GM03348 (cell line): ENCODE measurements around the gene DNAH11.
"Not testable (repeated sequence)": the region's sequence is repeated elsewhere in the genome, so short reads cannot be mapped to it uniquely, and the experiment has no call there.

Source experiments
- DNase-seq: peaks from one replicate; pipeline ENCODE4 v3.0.0; 2012; ENCODE audit warnings: low spot score

The DNAH11 gene

GRCh38 chr7:21926448-21926847 is 383.6 kb downstream of the DNAH11 start:
- no peak for DNase-seq

- DNase-seq = no peak
Observed at GRCh38 chr7:21927693-21928092, 384.9 kb downstream of the DNAH11 start.

- not testable (repeated sequence) for DNase-seq
Observed at GRCh38 chr7:21933293-21933692, 390.5 kb downstream of the DNAH11 start.

- no peak for DNase-seq
Observed at GRCh38 chr7:21934808-21935207, 392.0 kb downstream of the DNAH11 start.

- DNase-seq = no peak
Observed at GRCh38 chr7:21938463-21938862, 395.6 kb downstream of the DNAH11 start.

GRCh38 chr7:21939136-21939857 is 396.5 kb downstream of the DNAH11 start:
- DNase-seq = peak; percentile 16

- no peak for DNase-seq
Observed at GRCh38 chr7:21939858-21940372, 397.1 kb downstream of the DNAH11 start.

- peak; percentile 57 for DNase-seq
Observed at GRCh38 chr7:21941611-21942141, 398.8 kb downstream of the DNAH11 start.

GRCh38 chr7:21942955-21943354 is 400.1 kb downstream of the DNAH11 start:
- no peak for DNase-seq

- no peak for DNase-seq
Observed at GRCh38 chr7:21943436-21943835, 400.6 kb downstream of the DNAH11 start.

- no peak for DNase-seq
Observed at GRCh38 chr7:21944616-21945453, 402.0 kb downstream of the DNAH11 start.

- peak; percentile 95 for DNase-seq
Observed at GRCh38 chr7:21945454-21946221, 402.8 kb downstream of the DNAH11 start, which contains the start of gene CDCA7L. TSS of gene CDCA7L (minus strand) at chr7:21945899. CDS start at chr7:21945804, 95 bp downstream.

GRCh38 chr7:21946222-21946709 is 403.4 kb downstream of the DNAH11 start:
- DNase-seq = no peak

GRCh38 chr7:21947056-21947455 is 404.2 kb downstream of the DNAH11 start:
- no peak for DNase-seq

- no peak for DNase-seq
Observed at GRCh38 chr7:21947946-21948345, 405.1 kb downstream of the DNAH11 start.

- no peak for DNase-seq
Observed at GRCh38 chr7:21948364-21948763, 405.5 kb downstream of the DNAH11 start.

- no peak for DNase-seq
Observed at GRCh38 chr7:21948887-21949540, 406.2 kb downstream of the DNAH11 start.
